CD4-positive, alpha-beta T cell treated with Interleukin-15 for 4 hours (primary cell): Measurements from ENCODE around the gene CNP.

Experiments
- DNase-seq: peaks from one replicate; pipeline ENCODE4 v3.0.0-alpha.2; 2020; ENCODE audit warnings: low spot score

CNP gene

DNA sequence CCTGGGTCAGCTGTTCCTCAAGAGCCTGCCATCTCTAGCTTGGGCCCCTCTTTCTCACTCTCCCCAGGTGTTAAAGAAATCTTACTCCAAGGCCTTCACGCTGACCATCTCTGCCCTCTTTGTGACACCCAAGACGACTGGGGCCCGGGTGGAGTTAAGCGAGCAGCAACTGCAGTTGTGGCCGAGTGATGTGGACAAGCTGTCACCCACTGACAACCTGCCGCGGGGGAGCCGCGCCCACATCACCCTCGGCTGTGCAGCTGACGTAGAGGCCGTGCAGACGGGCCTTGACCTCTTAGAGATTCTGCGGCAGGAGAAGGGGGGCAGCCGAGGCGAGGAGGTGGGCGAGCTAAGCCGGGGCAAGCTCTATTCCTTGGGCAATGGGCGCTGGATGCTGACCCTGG is 6.8 kb downstream of the CNP start:
- no peak for DNase-seq

DNA sequence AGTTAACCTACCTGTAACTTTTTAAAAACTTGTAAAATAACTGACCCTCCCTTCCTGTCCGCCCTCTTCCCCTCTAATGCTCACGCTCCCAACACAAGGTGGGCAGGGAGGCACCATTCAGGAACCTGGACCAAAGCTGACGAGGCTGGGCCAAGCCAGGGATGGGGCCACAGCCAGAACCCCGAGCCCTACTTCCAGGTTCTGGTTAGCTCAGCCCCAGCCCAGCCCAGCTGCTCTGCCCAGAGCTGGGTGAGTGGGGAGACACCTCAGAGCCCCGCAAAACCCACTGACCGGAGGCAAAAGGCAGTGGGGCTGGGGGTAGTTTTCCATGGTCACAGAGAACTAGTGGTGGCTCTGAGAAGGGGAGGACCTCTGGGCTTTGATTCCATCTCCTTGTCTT is 7.4 kb downstream of the CNP start:
- DNase-seq, result no peak

DNA sequence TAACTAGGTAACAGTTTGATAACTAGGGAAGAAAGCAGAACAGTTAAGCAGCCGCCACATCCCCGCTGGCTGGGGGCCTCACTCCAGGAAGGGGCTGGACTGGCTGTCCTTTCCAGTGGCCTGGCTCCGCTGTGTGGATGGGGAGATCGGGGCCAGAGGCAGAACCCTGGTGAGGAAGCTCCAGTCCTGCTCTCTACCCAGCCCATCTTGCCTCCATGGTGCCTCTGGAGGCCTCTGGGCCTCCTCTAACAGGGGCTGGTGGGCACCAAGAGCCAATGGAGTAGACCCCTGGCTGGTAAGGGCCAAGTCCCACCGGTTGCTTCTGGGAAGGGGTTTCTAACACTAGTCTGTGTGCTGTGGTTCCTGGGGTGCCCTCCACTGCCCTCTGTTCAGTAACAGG is 8.1 kb downstream of the CNP start:
- no peak for DNase-seq

DNA sequence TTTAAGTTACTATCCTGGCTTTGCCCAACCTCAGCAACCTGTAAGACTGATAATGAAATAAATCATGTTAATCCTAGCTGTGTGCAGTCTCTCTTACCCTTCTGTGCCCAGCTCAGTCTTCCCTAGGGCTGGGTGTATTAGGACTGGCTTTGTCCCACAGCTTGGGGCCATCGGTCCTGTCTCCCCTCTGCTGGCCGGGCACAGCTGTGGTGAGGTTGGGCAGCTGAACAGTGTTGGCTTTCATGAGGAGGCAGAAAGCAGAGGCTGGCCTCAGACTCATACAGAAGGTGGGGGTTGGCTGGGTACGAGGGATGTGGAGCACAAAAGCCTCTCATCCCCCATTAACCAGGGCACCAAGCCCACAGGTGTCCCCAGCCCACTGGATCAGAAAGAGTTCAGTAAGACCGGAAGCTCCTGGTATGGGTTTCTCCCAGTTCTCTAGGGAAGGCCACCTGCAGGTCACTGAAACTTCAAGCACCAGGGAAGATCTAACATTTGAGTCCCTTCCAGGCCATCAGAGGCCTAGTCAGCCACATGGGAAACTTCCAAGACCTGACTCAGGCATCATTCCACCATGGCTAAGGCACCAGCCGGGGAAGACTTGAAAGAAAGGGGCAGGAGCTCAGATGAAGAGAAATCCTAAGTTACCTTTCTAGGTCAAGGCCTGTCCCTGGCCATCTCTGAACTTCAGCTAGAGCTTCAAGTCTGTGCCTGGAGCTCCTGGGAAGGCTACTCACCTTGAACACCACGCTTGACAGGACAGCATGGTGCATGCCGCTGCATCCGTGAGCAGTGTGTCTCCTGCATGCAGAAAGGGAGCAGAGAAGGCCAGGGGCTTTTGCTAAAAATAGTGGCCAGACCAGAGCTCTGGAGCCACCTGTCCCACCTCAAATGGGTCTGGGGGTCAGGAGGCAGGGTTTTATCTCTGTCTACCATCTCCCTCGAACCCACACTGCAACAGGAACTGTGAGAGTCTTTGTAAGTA is 8.8 kb downstream of the CNP start:
- no peak for DNase-seq

DNA sequence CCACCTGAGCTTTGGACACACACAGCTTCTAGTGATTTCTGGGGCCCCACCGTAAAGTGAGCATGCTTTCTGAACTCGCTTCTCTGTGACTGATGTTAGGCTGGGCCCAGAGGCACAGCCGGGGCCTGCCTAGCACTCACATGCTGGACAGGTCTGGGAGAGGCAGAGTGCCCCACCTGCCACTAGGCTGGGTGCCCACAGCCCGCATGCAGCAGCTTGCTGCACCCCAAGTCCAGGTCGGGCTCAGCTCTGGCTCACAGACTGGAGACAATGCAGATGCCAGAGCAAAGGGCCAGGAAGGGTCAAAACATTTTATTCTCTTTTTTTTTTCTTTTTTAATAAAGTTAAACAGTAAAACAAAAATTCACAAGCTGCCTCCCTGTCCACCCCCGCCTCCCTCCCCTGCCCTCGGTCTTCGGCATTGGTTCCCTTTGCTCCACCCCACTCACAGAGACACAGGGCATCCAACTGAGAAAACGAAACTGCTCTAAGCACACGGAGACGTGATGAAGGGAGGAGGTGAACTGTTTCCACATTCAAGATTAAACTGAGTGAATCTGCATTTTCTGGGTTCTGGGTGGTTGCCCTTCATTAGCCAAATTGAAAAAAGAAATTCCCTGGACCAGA is 9.7 kb downstream of the CNP start:
- no peak for DNase-seq

DNA sequence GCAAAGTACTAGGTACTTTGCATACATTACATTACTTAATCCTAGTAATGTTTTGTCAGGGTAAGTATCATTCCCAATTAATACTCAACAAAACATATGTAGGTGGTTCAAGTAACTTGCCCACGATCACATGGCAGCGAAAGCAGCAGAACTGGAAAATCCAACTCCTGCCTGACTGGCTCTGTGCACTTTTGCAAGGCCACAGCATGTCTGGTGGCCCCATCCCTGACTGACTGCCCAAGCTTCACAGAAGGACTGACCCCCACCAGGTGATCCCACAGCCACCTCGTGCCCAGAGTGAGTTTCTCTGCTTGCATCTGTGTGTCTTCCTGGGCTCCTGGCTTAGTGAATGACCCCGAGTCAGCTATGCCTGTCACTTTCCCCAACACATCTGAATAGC is 11.4 kb downstream of the CNP start:
- no peak for DNase-seq

DNA sequence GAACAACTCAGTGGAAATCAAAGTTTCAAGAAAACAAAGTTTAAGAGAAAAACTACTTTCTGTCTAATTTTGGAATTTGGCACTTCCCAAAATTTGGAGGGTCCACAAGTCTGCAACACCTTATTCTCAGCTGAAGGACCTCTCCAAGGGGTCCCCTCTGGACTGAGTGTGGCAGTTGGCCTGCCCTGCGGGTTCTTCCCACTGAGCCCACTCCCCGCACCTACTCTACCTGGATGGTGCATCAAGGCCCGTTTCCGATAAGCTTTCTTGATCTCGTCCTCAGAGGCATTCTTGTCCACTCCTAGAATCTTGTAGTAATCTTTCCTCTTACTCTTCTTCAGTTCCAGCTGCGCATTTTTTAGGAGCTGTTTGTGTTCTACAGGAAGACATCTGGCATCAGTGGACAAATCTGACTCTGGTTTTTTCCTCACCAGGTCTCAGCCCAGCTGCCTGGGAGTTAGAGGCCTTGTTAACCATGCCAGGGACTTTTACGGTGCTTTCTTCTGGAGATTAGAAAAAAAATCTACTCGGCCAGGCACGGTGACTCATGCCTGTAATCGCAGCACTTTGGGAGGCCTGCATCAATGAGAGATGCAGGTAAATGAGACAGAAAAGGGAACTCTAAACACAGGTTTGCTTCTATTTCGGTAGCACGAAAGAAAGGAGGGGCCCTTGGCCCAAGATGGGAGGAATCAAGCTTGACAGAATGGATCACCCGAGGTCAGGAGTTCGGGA is 15.6 kb downstream of the CNP start:
- DNase-seq, result no peak

DNA sequence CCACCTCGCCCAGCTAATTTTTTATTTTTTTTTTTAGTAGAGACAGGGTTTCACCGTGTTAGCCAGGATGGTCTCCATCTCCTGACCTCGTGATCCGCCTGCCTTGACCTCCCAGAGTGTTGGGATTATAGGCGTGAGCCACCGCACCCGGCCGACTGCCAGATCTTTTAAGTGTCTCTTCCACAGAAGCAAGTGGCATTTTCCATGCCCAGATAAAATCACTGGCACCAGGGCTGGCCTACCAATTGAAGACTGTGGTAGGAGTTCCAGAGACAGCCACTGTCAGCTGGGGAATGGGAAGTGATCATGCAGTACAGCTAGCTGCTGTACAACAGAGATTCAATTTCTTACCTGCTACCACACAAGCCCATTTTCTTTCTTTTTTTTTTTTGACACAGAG is 17.9 kb downstream of the CNP start:
- DNase-seq, result no peak

DNA sequence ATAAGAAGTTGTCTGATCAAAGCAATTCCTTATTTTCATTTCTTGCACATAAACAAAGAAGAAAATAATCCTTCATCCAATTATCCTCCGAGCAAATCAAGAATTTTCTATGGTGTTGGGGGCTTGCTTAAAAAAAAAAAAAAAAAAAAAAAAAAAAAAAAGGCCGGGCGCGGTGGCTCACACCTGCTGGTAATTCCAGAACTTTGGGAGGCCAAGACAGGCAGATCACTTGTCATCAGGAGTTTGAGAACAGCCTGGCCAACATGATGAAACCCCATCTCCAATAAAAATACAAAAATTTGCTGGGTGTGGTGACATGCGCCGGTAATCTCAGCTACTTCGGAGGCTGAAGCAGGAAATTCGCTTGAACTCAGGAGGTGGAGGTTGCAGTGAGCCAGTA is 19.3 kb downstream of the CNP start:
- DNase-seq, result no peak

DNA sequence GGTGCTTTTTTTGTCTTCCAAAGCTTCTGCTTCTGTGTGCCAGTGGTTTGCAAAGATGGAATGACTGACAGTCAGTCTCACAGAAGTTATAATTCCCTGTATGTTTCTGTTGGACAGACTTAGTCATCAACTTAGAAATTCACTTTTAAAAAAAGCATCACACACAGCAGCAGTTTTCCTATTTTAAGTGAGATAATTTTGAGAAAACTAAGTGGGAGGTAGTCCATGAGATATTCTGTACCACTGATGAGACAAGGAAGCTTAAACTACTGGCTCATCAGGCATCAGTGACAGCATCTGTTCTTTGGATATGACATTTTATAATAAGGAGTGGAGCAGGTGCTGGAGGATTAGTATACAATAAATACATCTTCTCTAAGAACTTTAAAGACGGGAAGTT is 20.0 kb downstream of the CNP start:
- no peak for DNase-seq

DNA sequence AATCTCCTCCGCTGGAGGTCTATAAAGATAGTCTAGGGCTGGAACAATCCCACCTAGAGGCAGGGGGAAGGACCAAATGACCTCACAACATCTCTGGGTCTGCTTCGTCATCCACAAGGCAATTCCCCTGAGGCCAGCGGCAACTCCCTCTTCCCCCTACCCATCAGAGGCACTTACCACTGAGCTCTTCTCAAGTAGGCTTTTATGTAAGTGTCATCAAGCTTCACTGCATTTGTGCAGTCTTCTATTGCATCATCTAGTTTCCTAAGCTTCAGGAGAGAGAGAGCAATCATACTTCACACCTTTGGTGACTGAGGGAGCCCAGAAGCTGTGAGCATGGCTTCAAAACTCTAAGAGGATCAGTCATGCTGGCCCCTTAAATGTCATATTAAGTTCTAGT is 21.0 kb downstream of the CNP start:
- no peak for DNase-seq

DNA sequence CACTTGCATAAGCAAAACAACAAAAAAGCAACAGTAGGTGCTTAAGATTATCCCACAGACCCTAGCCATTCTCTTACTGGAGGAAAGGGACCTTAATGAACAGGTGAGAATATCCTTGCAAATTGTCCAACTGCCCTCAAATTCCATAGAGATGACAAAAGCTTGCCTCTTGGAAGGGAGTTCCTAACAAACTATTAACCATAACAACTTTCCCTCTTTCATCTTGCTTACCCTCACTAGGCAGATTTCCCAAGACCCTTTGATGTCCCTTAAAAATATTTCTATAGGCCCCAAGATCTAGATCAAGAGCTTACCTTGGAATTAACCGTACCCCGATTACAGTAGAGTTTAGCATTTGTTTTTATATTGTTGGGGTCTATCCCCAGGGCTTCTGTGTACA is 21.8 kb downstream of the CNP start:
- DNase-seq, result no peak

DNA sequence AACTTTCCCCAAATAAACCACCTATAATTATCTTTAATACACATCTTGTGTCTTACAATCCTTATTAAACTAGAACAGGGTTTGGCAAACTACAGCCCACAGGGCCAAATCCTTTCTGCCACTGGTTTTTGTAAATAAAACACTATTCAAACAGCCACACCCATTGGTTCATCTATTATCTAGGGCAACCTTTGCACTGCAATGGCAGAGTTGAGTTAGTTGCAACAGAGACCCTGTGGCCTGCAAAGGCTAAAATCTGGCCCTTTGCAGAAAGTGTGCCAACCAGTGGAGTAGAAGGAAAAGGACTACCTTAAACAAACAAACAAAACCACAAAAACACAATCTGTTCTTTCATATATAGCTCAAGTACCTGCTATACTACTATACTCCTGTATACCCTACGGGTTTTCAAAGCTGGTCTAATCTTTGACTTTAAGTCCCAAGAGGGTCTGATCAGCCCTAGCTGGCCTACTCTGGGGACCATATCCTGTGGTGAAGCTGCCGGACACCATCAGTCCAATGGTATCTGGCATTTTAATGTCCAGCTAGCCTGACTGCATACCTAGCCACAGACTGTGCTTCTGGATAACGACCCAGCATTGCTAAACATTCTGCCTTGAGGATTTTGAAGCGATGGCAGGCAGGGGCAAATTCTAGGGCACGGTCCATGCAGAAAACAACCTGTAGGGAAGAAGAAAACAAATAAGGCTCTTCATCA is 23.3 kb downstream of the CNP start:
- DNase-seq, result no peak

DNA sequence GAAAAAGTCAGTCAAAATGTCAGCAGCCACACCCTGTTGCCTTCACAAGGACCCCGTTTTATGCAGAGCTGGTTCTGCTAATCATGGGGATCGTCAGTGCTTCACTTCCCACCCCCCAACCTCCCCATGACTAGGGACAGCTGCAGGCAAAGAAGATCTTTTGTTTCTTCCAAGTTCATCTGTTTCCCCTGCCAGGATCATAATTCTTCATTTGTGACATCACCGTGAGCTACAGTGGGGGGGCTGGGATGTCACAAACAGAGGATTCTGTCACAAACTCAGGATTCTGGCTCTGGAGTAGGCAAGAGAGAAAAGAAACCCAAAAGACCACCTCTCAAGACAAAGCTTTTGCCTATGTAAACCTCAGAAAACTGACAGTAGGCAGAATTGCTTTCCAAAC is 26.0 kb downstream of the CNP start:
- DNase-seq, result no peak

DNA sequence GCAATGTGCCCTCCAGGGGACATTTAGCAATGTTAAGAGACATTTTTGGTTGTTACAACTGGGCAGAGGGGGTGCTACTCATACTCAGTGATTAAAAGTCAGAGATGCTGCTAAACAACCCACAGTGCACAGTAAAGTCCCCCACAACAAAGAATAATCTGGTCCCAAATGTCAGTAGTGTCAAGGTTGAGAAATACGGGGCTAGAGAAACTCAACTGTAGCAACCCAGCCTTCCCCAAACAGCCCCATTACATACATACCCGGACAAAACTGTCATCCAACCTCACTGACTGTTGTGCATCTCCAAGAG is 30.2 kb downstream of the CNP start:
- DNase-seq, result no peak

DNA sequence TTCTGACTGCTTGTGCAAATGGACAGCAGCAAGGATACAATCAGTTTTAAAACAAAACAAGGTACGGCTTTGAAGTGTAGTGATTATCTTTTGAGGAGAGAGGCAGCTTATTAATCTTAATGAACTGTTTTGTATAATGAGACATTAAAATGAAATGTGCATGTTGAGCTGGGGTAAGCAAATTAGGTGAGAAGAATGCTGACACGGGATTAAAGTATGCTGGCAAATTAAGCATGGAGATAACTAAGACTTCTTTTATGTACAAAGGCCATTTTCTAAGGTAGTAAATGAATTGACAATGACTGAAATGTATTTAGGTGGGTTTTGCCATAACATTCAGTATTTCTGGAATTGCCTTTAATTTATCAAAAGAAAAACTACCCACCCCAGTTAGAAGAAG is 31.9 kb downstream of the CNP start:
- DNase-seq, result no peak

DNA sequence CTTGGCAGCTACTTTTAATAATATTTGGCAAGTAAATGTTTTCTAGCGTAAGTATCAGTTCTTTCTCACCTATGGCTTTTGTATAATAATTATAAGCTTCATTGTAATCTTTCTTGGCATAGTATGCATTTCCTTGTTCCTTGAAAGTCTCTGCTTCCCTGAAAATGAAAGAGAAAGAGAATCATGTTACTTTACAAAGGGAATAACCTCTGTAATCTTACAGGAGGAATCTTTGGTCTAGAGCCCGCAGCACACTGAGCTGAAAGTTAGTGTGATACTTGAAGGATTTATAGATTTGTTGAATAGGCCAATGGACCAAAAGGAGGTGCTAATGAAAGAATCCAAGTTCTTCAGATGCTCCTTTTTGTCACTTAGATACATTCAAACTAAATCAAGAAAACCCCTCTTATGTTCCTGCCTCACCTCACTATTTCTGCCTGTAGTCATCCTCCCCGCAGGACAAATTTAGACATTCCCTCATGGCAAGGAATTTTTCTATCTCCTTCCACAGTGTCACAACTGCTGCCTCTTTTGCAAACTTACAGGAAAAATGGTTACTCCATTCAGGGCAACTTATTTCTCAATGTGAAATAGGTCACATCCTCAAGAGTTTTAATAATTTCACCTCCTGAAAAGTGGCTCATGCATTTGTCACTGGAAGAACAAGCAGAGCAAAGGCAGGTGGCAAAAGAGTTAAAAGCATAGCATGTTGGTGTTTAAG is 34.0 kb downstream of the CNP start:
- no peak for DNase-seq

DNA sequence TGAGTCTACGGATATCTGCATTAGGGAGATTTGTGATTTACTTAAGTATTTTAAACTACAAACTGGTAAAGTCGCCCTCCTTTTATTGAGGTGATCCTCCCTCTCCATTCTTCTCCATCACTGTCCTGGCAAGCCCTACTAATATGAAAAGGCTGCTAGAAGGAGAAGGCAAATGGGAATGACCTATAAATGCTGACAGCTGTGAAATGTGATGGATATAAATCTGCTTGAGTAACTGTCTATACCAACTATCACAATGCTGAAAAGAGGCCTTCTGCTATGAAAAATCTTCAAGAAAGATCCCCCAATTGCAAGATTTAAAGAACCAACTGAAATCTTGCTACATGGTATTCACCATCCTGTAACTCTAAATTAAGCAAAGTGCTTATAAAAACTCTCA is 35.1 kb downstream of the CNP start:
- no peak for DNase-seq

DNA sequence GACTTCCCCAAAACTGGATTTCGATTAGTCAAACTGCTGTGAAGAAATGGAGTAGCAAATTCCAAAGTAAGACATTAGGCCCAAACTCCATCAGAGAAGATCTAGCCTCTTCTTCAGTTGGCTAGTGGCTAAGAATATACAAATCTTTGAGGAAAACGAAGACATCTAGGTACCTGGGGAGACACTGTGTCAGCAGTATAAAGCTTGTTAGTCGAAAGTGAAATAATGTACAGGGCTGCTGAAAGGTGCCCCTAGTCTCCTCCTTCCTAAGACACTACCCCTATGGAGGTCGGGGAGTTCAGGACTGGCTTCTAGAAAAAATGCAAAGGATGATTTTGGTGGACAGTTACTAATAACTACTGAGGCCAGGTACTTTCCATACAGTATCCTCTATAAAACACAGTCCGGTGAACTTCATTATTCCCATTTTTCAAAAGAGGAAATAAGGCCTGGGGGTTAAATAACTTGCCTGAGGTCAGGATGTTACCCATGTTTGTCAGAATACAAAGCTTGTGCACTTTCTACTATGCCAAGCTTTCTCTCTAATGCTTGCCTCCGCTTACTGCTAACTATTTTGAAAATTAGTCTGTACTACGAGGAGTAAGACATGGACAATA is 35.7 kb downstream of the CNP start:
- DNase-seq, result no peak

DNA sequence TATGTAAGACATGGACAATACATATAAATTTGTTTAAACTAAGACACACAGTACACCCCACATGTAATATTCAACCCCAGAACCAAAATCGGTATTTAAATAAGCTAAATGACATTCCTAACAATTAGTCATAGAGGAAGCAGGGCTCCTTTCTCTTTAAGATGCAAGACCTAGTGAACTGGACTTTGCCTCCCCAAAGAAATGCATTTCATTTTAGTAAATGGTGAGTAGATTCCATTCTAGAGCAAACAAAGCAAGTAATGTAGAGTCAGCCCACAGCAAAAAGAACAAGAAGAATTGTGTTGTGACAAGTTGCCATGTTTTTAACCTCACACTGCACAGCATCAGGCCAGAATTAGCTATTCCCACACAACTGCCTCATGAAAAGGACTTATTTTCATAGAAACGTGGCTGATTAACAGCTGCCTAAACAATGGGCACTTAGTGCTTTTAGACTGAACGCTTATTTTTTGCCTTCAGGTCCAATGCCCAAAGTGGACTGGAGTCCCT is 36.3 kb downstream of the CNP start:
- no peak for DNase-seq

DNA sequence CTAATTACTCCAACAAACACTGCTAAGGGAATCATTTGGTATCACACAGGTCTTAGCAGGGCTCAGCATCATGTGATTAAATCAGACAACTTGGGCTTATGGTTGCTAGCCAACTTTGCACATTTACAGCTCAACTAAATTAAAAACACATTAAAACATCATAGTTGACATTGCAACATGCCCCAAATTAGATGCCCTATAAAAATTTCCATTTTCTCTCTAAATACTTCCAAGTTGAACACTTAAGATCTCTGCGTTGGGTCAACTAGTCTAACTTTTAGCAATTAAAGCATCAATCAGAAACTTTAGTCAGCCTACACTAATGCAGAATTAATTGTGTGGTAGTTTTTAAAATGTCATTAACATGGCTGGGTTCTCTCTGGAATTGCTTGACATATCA is 38.6 kb downstream of the CNP start:
- no peak for DNase-seq
